ENCODE results near the gene TMED6.

The TMED6 gene

DNA sequence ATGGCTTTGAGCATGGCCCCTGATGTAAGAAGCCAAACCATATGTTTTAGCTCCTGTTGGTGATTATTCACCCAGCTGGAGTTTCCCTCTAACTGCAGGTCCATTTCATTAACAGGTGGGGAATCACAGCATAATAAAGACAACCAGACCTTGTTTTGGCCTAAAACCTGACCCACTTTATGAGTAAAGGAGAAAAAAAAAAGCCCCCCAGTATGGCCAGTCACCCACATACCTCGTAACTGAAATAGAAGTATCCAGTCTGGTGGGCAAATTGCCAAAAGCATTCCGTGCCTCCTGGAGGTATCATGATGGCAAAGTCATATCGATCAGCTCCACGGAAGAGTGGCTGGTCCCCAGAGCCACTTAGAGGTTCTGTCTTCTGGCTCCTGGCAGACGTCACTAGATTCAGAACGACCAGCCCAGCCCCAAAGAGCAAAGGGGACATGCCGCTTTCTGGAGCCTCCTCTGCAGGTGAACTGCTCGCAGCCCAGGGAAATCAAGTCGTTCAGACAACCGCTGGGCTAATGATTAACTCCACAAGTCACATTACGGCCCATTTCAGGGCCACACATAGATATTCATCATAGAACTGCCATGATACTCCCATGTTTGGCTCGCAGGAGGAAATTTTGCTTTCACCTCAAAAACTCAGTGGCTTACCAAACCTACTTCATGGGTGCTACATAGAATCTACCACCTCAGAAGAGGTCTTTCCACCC, at the start of gene TMED6:
TMED6 (minus strand) TSS at position 478 of the 719 bp plus-strand sequence; CDS start at position 445, 33 bp downstream.
- DNase-seq (ENCODE audit: low read depth in 2 of 2): no peak

GRCh38 chr16:69399361-69399760, 47.8 kb upstream of the TMED6 start:
- no peak for DNase-seq (ENCODE audit: low read depth in 2 of 2)

DNA sequence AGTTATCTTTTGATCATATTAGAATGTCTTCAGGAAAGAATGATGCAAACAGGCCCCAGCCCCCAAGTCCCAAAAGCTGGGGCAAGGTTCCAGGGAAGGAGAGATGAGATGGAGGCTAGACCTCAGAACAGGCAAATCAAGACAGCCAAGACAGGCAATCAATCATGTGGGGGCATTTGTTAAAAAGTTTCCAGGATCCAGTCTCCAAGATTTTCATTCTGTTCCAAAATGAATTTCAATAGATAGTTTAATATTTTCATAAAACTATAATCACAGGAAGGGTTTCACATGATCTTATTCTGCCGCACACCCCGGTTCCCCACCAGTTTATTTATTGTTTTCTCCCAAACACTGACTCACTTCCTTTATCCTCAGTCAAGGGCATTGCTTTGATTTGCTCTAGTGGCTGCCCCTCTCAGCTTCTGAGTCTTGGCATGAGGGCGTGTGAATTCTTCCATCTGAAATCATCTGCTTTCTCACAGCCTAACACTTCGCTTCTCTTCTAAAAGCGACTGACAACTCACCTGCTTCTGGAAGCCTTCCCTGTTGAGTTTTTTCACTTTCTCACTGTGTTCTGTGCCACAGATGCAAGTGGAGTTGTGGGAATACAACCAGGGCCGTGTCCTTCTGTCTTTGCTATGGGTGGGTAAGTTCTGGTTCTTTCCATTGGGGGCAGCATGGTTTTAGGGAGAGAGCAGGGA, 46.4 kb upstream of the TMED6 start:
- no peak for DNase-seq (ENCODE audit: low read depth in 2 of 2)

DNA sequence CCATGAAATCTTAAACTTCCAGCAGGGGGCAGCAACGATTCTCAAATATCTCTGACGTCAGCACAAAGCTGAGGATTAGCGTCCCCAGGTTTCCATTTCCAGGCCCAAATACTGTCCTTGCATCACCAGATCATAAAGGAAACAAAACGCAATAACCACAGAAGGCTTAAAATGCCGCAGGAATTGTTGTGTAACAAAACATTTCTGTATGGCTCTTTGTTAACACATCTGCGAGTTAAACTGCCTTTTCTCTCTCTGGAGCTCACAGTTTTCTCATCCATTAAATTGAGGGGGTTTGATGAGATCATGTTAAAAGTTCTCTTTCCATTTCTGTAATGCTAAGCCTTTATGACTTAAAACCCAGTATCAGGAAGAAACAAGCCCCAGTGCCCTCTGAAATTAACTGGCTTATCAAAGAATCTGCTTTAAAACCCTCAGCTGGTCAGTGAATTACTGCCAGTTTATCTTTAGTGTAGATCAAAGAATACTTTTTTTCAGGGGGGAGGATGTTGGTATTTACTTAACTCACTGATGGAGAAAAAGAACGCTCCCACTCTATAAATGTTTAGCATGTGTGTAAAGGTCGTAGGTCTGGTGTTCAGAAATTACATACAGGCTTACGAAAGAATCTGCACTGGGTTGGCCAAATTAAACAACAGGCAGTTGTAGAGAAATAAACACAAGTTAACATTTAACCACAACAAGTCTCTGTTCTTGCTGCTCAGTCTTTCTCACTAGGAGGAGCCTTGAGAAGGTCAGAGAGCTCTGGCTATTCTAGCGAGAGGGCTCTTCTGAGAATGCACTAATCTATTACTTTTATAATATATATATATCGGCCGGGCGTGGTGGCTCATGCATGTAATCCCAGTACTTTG, 44.8 kb upstream of the TMED6 start:
- DNase-seq (ENCODE audit: low read depth in 2 of 2): peak; percentile 38 to 48

- no peak for DNase-seq (ENCODE audit: low read depth in 2 of 2)
These were observed 44.2 kb upstream of the TMED6 start for GRCh38 chr16:69395859-69396186.

- no peak for DNase-seq (ENCODE audit: low read depth in 2 of 2)
These were observed 42.6 kb upstream of the TMED6 start for GRCh38 chr16:69393898-69394849.

- DNase-seq (ENCODE audit: low read depth in 2 of 2): no peak
These were observed 35.0 kb upstream of the TMED6 start for GRCh38 chr16:69386596-69386995.

GRCh38 chr16:69384974-69385373, 33.4 kb upstream of the TMED6 start:
- DNase-seq (ENCODE audit: low read depth in 2 of 2): no peak

DNA sequence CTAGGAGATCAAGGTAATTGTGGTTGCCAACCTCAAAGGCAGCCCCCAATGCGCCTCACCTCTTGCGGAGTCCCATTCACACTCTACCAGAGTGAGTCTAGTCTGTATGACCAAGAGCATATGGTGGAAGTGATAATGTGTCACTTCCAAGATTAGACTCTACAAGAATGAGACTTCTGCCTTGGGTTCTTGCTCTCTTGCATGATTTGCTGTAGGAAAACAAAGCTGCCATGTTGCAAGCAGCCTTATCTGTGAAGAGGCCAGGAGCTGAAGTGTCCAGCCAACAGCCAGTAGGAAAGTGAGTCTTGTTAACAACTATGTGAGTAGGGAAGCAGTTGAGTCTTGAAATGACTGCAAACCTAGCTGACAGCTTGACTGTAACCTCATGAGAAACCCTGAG, 30.8 kb upstream of the TMED6 start:
- no peak for DNase-seq (ENCODE audit: low read depth in 2 of 2)

GRCh38 chr16:69381231-69381630, 29.6 kb upstream of the TMED6 start:
- DNase-seq (ENCODE audit: low read depth in 2 of 2): no peak

DNA sequence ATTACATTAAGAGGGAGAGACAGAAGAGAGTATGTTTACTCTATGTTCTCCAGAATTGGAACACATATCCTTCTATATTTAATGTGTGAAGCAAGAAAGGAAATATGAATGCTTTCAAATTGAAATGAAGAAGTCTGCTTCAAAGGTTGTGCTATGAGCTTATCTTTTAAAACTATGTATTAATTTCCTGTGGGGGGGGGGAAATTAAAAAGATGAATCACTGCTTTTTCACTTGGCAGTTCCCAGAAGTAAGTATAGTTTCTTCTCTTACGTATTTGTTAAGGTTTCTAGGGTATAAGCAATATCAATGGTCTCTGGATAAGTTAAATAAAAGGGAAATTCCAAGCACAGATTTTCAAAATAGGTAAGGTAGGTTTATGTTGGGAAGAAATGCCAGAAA, 27.2 kb upstream of the TMED6 start:
- no peak for DNase-seq (ENCODE audit: low read depth in 2 of 2)

GRCh38 chr16:69378036-69378435, 26.4 kb upstream of the TMED6 start:
- DNase-seq (ENCODE audit: low read depth in 2 of 2): no peak

GRCh38 chr16:69376393-69377059, 24.9 kb upstream of the TMED6 start:
- DNase-seq (ENCODE audit: low read depth in 2 of 2): no peak

GRCh38 chr16:69373019-69373418, 21.4 kb upstream of the TMED6 start:
- DNase-seq (ENCODE audit: low read depth in 2 of 2): no peak

GRCh38 chr16:69371564-69371963, 20.0 kb upstream of the TMED6 start:
- DNase-seq (ENCODE audit: low read depth in 2 of 2): no peak

DNA sequence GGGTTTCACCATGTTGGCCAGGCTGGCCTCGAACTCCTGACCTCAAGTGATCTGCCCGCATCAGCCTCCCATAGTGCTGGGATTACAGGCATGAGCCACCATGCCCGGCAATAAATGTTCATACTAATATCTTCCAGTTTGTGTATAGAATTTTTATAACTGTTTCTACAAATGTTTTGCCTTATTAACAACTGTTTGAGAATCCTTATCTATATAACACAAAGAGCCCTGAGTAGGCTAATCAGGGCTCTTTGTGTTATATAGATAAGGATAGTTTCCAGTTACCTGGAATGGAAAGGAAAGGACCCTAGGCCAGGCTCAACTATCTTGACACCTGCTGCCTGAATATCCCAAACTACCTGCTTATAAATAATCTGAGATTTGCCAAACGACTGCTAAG, 17.3 kb upstream of the TMED6 start:
- no peak for DNase-seq (ENCODE audit: low read depth in 2 of 2)

DNA sequence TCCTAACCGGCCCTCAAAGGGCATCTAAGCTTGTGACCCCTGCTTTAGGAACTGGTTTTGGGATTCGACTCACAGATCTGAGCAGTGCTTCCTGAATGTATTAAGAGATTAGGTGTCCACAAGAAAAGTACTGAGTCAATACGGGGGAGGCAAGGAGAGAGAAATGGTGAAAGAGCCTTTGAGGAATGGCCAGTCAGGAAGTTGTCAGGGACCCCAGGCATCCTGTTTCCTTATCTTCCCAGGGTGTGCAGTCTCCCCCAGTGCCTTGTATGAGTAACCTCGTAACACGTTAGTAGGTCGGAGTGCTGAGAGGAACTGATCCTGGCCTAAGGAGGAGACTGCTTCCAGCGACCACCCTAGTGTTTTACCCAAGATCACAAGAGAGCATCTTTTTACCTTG, 16.4 kb upstream of the TMED6 start:
- no peak for DNase-seq (ENCODE audit: low read depth in 2 of 2)

- no peak for DNase-seq (ENCODE audit: low read depth in 2 of 2)
These were observed 14.8 kb upstream of the TMED6 start for GRCh38 chr16:69366431-69366830.

DNA sequence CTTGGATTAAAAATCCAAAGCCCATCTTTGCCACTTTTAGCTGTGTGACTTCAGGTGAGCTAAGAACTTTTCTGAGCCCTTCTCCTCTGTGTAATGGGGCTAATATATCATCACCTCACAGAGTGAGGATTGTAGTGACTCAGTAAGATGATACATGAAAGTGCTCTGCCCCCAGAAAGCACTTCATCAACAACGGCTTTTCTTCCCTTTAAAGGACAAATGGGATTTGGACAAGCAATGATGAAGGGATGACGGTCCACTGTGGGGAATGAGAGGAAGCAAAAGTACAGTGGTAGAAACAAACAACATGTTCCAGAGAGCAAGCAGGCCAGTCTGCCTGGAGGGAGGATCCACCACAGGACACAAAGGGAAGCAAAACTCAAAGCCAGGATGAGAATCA, 14.3 kb upstream of the TMED6 start:
- DNase-seq (ENCODE audit: low read depth in 2 of 2): no peak

GRCh38 chr16:69364088-69364487, 12.5 kb upstream of the TMED6 start:
- DNase-seq (ENCODE audit: low read depth in 2 of 2): no peak

GRCh38 chr16:69363281-69363717, 11.7 kb upstream of the TMED6 start:
- no peak for DNase-seq (ENCODE audit: low read depth in 2 of 2)
